PFSK-1 (cell line): Measurements from ENCODE around the gene DOC2A.

Experiments
- FOXP2 ChIP-seq: optimal IDR thresholded peaks from 2 replicates; pipeline ENCODE3; 2011; ENCODE audit warnings: borderline replicate concordance, control low read depth, inconsistent platforms; ENCODE audit not compliant: insufficient read depth; ENCODE audit errors: extremely low read length, extremely low read depth
- POLR2AphosphoS5 ChIP-seq: IDR thresholded peaks from 2 replicates; pipeline ENCODE4 v1.6.1; 2012; ENCODE audit warnings: low read depth, mild to moderate bottlenecking, control low read depth, low read length, moderate library complexity
- REST ChIP-seq, 2 experiments: IDR thresholded peaks; 2 replicates each; pipeline versions ENCODE4 v1.6.1 to v1.8.0; 2011 to 2012; ENCODE audit warnings: low read depth in 2 of 2, low read length in 2 of 2, control low read depth in 1 of 2, inconsistent platforms in 1 of 2, mild to moderate bottlenecking in 1 of 2, moderate library complexity in 1 of 2; ENCODE audit not compliant: insufficient read depth in 1 of 2
- SIN3A ChIP-seq: IDR thresholded peaks from 2 replicates; pipeline ENCODE4 v1.6.1; 2012; ENCODE audit warnings: mild to moderate bottlenecking, low read length, moderate library complexity, borderline replicate concordance; ENCODE audit not compliant: insufficient read depth
- TAF1 ChIP-seq: IDR thresholded peaks from 2 replicates; pipeline ENCODE4 v1.6.1; 2012; ENCODE audit warnings: low read length, control low read depth, borderline replicate concordance; ENCODE audit not compliant: insufficient read depth

Gene DOC2A

GRCh38 chr16:29984764-29985147, 26.1 kb downstream of the DOC2A start:
- no peak for TF ChIP-seq REST (IDR thresholded peaks at IDR 0.05; ENCODE audit: insufficient read depth in 1 of 2, low read depth in 2 of 2, low read length in 2 of 2)

- no peak for TF ChIP-seq REST (IDR thresholded peaks at IDR 0.05; ENCODE audit: insufficient read depth in 1 of 2, low read depth in 2 of 2, low read length in 2 of 2)
- no peak for TF ChIP-seq FOXP2
- no peak for TF ChIP-seq POLR2AphosphoS5
- TF ChIP-seq TAF1: no peak
- TF ChIP-seq SIN3A: no peak
Measured at GRCh38 chr16:29984137-29984763, 26.6 kb downstream of the DOC2A start.

- no peak for TF ChIP-seq SIN3A
- TF ChIP-seq TAF1: no peak
- no peak for TF ChIP-seq REST (IDR thresholded peaks at IDR 0.05; ENCODE audit: insufficient read depth in 1 of 2, low read depth in 2 of 2, low read length in 2 of 2)
- no peak for TF ChIP-seq FOXP2
- no peak for TF ChIP-seq POLR2AphosphoS5
Measured at GRCh38 chr16:29983420-29984136, 27.2 kb downstream of the DOC2A start.

- TF ChIP-seq TAF1: no peak
- TF ChIP-seq REST (IDR thresholded peaks at IDR 0.05; ENCODE audit: insufficient read depth in 1 of 2, low read depth in 2 of 2, low read length in 2 of 2): no peak
- no peak for TF ChIP-seq FOXP2
- no peak for TF ChIP-seq POLR2AphosphoS5
- no peak for TF ChIP-seq SIN3A
Measured at GRCh38 chr16:29982560-29983419, 28.0 kb downstream of the DOC2A start.
